NCI-H1694 (cell line): ENCODE data around the gene TEX9.

Source experiments
- DNase-seq: peaks from one replicate; lab custom pipeline; 2025; lab: John Stamatoyannopoulos, UW

The TEX9 gene

DNA sequence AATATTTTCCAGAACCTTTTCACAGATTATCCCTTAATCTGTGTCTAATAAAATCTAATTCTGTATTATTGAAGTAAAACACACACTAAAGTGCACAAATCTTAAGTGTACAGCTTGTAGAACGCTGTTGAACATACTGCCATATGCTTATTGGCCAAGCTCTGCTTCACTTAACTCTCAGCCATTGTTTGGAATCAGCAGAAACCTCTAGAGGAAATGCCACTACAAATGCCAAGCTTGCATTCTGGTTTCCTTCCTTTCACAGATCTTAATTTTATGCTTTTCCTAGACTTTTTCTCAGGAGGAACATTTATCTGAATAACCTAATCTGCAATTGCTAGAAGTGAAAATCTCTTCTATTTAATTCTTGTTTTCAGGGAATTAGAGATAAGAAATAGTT is 89.6 kb downstream of the TEX9 start:
- no peak for DNase-seq

GRCh38 chr15:56456229-56456628 is 91.0 kb downstream of the TEX9 start:
- DNase-seq, result no peak

- DNase-seq, result no peak
Measured at GRCh38 chr15:56459096-56459495, 93.9 kb downstream of the TEX9 start.

DNA sequence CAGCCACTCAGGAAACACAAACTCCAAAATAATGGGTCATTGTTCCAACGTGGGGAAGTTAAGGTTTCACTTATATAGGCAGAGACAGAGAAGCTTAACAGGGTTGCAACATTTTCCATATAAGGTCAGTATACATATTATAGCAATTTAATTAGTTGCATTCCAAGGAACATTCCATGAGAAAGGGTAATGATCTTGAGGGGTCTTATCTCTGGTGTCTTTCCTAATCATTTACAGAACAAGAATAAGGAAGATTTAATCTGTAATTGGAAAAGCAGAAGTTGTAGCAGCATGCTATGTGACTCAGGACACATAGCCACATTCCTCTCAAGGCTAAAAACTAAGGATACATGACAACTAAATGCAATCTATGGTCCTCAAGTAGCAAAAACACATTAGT is 94.8 kb downstream of the TEX9 start:
- no peak for DNase-seq

DNA sequence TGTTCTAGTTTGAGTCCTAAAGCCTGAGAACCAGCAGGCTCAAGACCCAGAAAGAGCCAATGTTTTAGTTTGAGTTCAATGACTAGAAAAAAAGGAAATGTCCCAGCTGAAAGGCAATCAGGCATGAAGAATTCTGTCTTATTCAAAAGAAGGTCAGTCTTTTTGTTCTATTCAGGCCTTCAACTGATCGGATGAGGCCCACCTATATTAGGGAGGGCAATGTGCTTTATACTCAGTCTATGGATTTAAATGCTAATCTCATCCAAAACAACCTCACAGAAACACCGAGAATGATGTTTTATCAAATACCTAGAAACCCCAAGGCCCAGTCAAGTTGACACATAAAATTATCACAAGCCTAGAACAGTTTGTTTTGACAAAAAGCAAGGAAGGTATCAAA is 95.7 kb downstream of the TEX9 start:
- DNase-seq, result no peak

DNA sequence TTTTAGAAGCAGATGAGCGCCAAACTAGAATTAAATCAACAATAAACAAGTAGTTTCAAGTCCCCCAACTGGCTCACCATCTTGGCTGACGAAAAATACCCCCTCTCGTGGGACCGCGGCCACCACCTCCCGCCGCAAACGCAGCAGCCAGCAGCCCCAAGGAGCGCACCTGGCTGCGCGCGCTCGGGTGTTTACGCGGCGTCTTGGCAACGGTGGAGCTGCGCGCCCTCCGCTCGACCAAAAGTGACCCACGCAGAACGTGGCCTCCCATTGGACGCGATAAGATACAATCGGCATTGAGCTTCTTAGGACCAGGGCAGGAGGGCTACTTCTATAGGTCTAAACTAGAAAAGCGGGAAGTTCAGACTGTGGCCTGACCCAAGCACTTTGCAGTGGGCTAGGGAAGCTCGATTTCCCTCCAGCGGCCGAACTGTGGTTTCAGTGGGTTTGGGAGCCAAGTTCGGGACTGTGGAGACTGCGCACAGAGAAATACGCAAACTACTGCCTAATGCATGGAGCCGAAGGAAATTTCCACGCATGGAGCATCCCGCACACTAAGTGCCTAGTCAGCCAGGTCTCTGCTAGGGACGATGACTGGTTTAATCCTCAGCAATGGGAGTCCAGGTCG is 99.8 kb downstream of the TEX9 start, which contains the start of gene MNS1:
MNS1 (minus strand) TSS at position 245 of the 628 bp plus-strand sequence; CDS start at position 80, 165 bp downstream.
- DNase-seq, result no peak

- no peak for DNase-seq
Measured at GRCh38 chr15:56467616-56468015, 102.4 kb downstream of the TEX9 start.

- DNase-seq, result no peak
Measured at GRCh38 chr15:56468401-56468800, 103.2 kb downstream of the TEX9 start.

GRCh38 chr15:56469483-56469882 is 104.3 kb downstream of the TEX9 start:
- DNase-seq, result no peak

GRCh38 chr15:56471440-56472069 is 106.3 kb downstream of the TEX9 start:
- no peak for DNase-seq

GRCh38 chr15:56472278-56472677 is 107.1 kb downstream of the TEX9 start:
- no peak for DNase-seq

DNA sequence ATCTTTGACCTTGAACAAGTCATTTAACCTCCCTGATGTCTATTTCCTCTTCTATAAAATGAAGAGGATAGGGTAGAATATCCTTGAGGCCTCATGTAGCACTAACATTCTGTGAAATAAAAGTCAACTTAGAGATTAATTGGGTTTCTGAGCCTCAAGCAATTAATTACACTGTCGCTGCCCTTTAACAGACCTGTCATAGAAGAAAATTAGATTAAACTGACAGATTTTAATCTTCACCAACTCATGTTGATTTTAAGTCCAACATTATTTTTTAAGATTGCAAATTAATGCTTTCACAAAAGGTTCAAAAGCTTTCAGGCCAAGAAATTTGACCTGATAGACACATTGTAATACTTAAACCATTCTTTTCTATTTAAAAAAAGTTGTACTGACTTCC is 107.8 kb downstream of the TEX9 start:
- DNase-seq, result no peak

- no peak for DNase-seq
Measured at GRCh38 chr15:56475351-56475750, 110.1 kb downstream of the TEX9 start.
